Panc1 (cell line): ENCODE measurements around the gene GALNT18.

Experiments used
- POLR2AphosphoS5 ChIP-seq: IDR thresholded peaks from 2 replicates; pipeline ENCODE4 v1.6.1; 2012; ENCODE audit warnings: mild to moderate bottlenecking, low read depth, low read length, moderate library complexity
- TCF7L2 ChIP-seq: IDR thresholded peaks from 2 replicates; pipeline ENCODE4 v1.6.1; 2011; ENCODE audit warnings: mild to moderate bottlenecking, low read depth, low read length, inconsistent platforms
- TF ChIP-seq, protein P1 (sequence below): fragments of 450-650 bp; IDR thresholded peaks from 2 replicates; pipeline ENCODE4 v1.5.1; 2017; ENCODE audit warnings: mild to moderate bottlenecking
- TF ChIP-seq, protein P2 (sequence below), 2 experiments: IDR thresholded peaks; 2 replicates each; pipeline ENCODE4 v1.6.1; 2011 to 2012; ENCODE audit warnings: low read depth in 2 of 2, control low read depth in 1 of 2, low read length in 1 of 2, mild to moderate bottlenecking in 1 of 2, moderate library complexity in 1 of 2; ENCODE audit not compliant: insufficient read depth in 1 of 2

DNA sequence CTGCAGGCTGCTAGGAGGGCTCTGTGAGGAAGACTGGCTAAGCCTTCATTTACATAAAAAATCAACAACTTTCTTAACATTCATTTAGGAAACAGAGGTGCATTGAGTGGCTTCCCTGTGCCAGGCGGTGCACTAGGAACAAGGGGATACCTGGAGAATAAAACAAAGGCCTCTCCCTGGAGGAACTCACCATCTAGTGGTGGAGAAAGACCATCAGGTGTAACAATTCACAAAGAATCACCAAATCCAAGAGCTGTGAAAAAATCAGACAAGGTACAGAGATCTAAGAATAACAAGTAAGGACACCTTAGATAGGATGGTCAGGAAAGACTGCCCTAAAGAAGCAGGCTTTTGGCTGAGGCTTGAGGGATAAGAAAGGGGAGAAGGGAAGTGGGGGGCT is 309.1 kb downstream of the GALNT18 start:
- TF ChIP-seq, protein P1, sequence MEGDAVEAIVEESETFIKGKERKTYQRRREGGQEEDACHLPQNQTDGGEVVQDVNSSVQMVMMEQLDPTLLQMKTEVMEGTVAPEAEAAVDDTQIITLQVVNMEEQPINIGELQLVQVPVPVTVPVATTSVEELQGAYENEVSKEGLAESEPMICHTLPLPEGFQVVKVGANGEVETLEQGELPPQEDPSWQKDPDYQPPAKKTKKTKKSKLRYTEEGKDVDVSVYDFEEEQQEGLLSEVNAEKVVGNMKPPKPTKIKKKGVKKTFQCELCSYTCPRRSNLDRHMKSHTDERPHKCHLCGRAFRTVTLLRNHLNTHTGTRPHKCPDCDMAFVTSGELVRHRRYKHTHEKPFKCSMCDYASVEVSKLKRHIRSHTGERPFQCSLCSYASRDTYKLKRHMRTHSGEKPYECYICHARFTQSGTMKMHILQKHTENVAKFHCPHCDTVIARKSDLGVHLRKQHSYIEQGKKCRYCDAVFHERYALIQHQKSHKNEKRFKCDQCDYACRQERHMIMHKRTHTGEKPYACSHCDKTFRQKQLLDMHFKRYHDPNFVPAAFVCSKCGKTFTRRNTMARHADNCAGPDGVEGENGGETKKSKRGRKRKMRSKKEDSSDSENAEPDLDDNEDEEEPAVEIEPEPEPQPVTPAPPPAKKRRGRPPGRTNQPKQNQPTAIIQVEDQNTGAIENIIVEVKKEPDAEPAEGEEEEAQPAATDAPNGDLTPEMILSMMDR = peak; percentile 29; the same call in 1 of the 2 replicates
- TF ChIP-seq POLR2AphosphoS5 = no peak
- TF ChIP-seq TCF7L2 = no peak
- TF ChIP-seq, protein P2, sequence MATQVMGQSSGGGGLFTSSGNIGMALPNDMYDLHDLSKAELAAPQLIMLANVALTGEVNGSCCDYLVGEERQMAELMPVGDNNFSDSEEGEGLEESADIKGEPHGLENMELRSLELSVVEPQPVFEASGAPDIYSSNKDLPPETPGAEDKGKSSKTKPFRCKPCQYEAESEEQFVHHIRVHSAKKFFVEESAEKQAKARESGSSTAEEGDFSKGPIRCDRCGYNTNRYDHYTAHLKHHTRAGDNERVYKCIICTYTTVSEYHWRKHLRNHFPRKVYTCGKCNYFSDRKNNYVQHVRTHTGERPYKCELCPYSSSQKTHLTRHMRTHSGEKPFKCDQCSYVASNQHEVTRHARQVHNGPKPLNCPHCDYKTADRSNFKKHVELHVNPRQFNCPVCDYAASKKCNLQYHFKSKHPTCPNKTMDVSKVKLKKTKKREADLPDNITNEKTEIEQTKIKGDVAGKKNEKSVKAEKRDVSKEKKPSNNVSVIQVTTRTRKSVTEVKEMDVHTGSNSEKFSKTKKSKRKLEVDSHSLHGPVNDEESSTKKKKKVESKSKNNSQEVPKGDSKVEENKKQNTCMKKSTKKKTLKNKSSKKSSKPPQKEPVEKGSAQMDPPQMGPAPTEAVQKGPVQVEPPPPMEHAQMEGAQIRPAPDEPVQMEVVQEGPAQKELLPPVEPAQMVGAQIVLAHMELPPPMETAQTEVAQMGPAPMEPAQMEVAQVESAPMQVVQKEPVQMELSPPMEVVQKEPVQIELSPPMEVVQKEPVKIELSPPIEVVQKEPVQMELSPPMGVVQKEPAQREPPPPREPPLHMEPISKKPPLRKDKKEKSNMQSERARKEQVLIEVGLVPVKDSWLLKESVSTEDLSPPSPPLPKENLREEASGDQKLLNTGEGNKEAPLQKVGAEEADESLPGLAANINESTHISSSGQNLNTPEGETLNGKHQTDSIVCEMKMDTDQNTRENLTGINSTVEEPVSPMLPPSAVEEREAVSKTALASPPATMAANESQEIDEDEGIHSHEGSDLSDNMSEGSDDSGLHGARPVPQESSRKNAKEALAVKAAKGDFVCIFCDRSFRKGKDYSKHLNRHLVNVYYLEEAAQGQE (IDR thresholded peaks at IDR 0.05; ENCODE audit: insufficient read depth in 1 of 2, low read depth in 2 of 2, low read length in 1 of 2) = no peak
